Measurements from ENCODE around the gene ZNF141.
"Not testable (repeated sequence)": the region's sequence is repeated elsewhere in the genome, so short reads cannot be mapped to it uniquely, and the experiment has no call there.

ZNF141 gene

GRCh38 chr4:374298-375160, 36.9 kb downstream of the ZNF141 start:
- no peak for TF ChIP-seq PAX5 (IDR thresholded peaks at IDR 0.05; ENCODE audit: insufficient read depth, low read length, severe bottlenecking)
- no peak for TF ChIP-seq POLR2A (IDR thresholded peaks at IDR 0.05; ENCODE audit: low read depth, low read length)
- TF ChIP-seq POLR2AphosphoS5 (IDR thresholded peaks at IDR 0.05; ENCODE audit: low read depth, low read length) = no peak
- no peak for TF ChIP-seq TAF1 (IDR thresholded peaks at IDR 0.05; ENCODE audit: low read depth, low read length)
- TF ChIP-seq POU2F2 (IDR thresholded peaks at IDR 0.05; ENCODE audit: low read depth, low read length) = no peak
- no peak for TF ChIP-seq SPI1 (IDR thresholded peaks at IDR 0.05; ENCODE audit: low read depth, low read length)
- FAIRE-seq = no peak

GRCh38 chr4:384311-385010, 46.8 kb downstream of the ZNF141 start:
- DNase-seq (ENCODE audit: insufficient read length, low spot score) (no peak), FAIRE-seq (peak; percentile 83)
- no peak for TF ChIP-seq POLR2A (IDR thresholded peaks at IDR 0.05; ENCODE audit: low read depth, low read length)
- TF ChIP-seq PAX5 (IDR thresholded peaks at IDR 0.05; ENCODE audit: insufficient read depth, low read length, severe bottlenecking) = no peak
- TF ChIP-seq POU2F2 (IDR thresholded peaks at IDR 0.05; ENCODE audit: low read depth, low read length) = no peak
- TF ChIP-seq SPI1 (IDR thresholded peaks at IDR 0.05; ENCODE audit: low read depth, low read length) = no peak
- no peak for TF ChIP-seq TAF1 (IDR thresholded peaks at IDR 0.05; ENCODE audit: low read depth, low read length)
- no peak for TF ChIP-seq POLR2AphosphoS5 (IDR thresholded peaks at IDR 0.05; ENCODE audit: low read depth, low read length)

More at GRCh38 chr4:374298-375160, 36.9 kb downstream of the ZNF141 start:
- DNase-seq (ENCODE audit: insufficient read length, low spot score) = no peak

- no peak for TF ChIP-seq SPI1 (IDR thresholded peaks at IDR 0.05; ENCODE audit: low read depth, low read length)
- no peak for TF ChIP-seq POLR2A (IDR thresholded peaks at IDR 0.05; ENCODE audit: low read depth, low read length)
- TF ChIP-seq PAX5 (IDR thresholded peaks at IDR 0.05; ENCODE audit: insufficient read depth, low read length, severe bottlenecking) = no peak
- TF ChIP-seq POU2F2 (IDR thresholded peaks at IDR 0.05; ENCODE audit: low read depth, low read length) = no peak
- TF ChIP-seq TAF1 (IDR thresholded peaks at IDR 0.05; ENCODE audit: low read depth, low read length) = no peak
- no peak for TF ChIP-seq POLR2AphosphoS5 (IDR thresholded peaks at IDR 0.05; ENCODE audit: low read depth, low read length)
- no peak for DNase-seq (ENCODE audit: insufficient read length, low spot score)
- FAIRE-seq = no peak
These were observed 48.5 kb downstream of the ZNF141 start for GRCh38 chr4:385934-386707.

- FAIRE-seq (no peak), DNase-seq (ENCODE audit: insufficient read length, low spot score) (no peak)
- no peak for TF ChIP-seq POLR2AphosphoS5 (IDR thresholded peaks at IDR 0.05; ENCODE audit: low read depth, low read length)
- TF ChIP-seq POLR2A (IDR thresholded peaks at IDR 0.05; ENCODE audit: low read depth, low read length) = no peak
- TF ChIP-seq PAX5 (IDR thresholded peaks at IDR 0.05; ENCODE audit: insufficient read depth, low read length, severe bottlenecking) = no peak
- no peak for TF ChIP-seq TAF1 (IDR thresholded peaks at IDR 0.05; ENCODE audit: low read depth, low read length)
- no peak for TF ChIP-seq SPI1 (IDR thresholded peaks at IDR 0.05; ENCODE audit: low read depth, low read length)
- no peak for TF ChIP-seq POU2F2 (IDR thresholded peaks at IDR 0.05; ENCODE audit: low read depth, low read length)
These were observed 49.1 kb downstream of the ZNF141 start for GRCh38 chr4:386708-387105.

GRCh38 chr4:404006-404405, 66.4 kb downstream of the ZNF141 start:
- no peak for DNase-seq (ENCODE audit: insufficient read length, low spot score)
- TF ChIP-seq SPI1 (IDR thresholded peaks at IDR 0.05; ENCODE audit: low read depth, low read length) (no peak), POU2F2 (IDR thresholded peaks at IDR 0.05; ENCODE audit: low read depth, low read length) (no peak), POLR2A (IDR thresholded peaks at IDR 0.05; ENCODE audit: low read depth, low read length) (no peak), POLR2AphosphoS5 (IDR thresholded peaks at IDR 0.05; ENCODE audit: low read depth, low read length) (no peak), PAX5 (IDR thresholded peaks at IDR 0.05; ENCODE audit: insufficient read depth, low read length, severe bottlenecking) (no peak), TAF1 (IDR thresholded peaks at IDR 0.05; ENCODE audit: low read depth, low read length) (no peak)
- no peak for FAIRE-seq

- not testable (repeated sequence) for DNase-seq (ENCODE audit: insufficient read length, low spot score); FAIRE-seq
These were observed 70.7 kb downstream of the ZNF141 start for GRCh38 chr4:408321-408720.

GRCh38 chr4:422587-422986, 85.0 kb downstream of the ZNF141 start:
- no peak for DNase-seq (ENCODE audit: insufficient read length, low spot score)
- no peak for TF ChIP-seq PAX5 (IDR thresholded peaks at IDR 0.05; ENCODE audit: insufficient read depth, low read length, severe bottlenecking)
- TF ChIP-seq SPI1 (IDR thresholded peaks at IDR 0.05; ENCODE audit: low read depth, low read length) = no peak
- TF ChIP-seq POLR2AphosphoS5 (IDR thresholded peaks at IDR 0.05; ENCODE audit: low read depth, low read length) = no peak
- TF ChIP-seq POU2F2 (IDR thresholded peaks at IDR 0.05; ENCODE audit: low read depth, low read length) = no peak
- TF ChIP-seq POLR2A (IDR thresholded peaks at IDR 0.05; ENCODE audit: low read depth, low read length) = no peak
- no peak for TF ChIP-seq TAF1 (IDR thresholded peaks at IDR 0.05; ENCODE audit: low read depth, low read length)
- FAIRE-seq = no peak
